ENCODE measurements around the gene NOC3L.

DNA sequence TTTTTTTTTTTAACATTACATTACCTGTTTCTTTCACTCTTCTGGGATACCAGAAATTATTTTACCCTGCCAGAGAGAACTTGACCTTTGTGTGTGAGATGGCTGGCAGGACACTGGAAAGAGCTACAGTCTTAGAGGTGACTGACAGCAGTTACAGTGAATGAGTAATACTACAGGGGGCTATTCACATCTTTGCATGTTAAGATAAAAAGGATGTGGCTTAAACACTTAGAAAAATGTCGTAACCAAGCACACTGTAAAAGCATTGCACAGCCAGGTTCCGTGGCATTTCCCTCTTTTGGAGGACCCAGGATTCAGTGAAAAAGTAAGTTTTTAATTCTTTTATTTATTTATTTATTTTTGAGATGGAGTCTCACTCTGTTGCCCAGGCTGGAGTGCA is 20.8 kb upstream of the NOC3L start:
- TF ChIP-seq, protein P1, sequence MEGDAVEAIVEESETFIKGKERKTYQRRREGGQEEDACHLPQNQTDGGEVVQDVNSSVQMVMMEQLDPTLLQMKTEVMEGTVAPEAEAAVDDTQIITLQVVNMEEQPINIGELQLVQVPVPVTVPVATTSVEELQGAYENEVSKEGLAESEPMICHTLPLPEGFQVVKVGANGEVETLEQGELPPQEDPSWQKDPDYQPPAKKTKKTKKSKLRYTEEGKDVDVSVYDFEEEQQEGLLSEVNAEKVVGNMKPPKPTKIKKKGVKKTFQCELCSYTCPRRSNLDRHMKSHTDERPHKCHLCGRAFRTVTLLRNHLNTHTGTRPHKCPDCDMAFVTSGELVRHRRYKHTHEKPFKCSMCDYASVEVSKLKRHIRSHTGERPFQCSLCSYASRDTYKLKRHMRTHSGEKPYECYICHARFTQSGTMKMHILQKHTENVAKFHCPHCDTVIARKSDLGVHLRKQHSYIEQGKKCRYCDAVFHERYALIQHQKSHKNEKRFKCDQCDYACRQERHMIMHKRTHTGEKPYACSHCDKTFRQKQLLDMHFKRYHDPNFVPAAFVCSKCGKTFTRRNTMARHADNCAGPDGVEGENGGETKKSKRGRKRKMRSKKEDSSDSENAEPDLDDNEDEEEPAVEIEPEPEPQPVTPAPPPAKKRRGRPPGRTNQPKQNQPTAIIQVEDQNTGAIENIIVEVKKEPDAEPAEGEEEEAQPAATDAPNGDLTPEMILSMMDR (IDR thresholded peaks at IDR 0.05; ENCODE audit: insufficient read depth, low read depth, low read length): no peak
- TF ChIP-seq EZH2 (IDR thresholded peaks at IDR 0.05; ENCODE audit: insufficient read depth, low read length): no peak
